ENCODE measurements around the gene TWIST2. TPM values are rescaled to one million over a fixed set of nuclear protein-coding genes. Genes with fewer than 3 reads are reported as not detected.

Gene TWIST2
- total RNA-seq, 1 experiment from 2014 or later = 0.22 TPM

- Mint-ChIP-seq H3K4me1 (no peaks in the 10 kb centered on the region), H3K36me3 (ENCODE audit: insufficient read depth in 1 of 3, low read depth in 3 of 3) (peaks cover 4 to 14% (median 11%) of the 10 kb centered on the region in 3 experiments; a peak in 5 of 7 replicates), H3K4me3 (no peak overlapping the region), H3K9me3 (peaks cover 43 to 50% of the 10 kb centered on the region in 2 experiments), H3K27ac (no peak overlapping the region), H3K27me3 (ENCODE audit: low read depth) (peaks cover 48% of the 10 kb centered on the region)
- H3K14ac ChIP-seq (ENCODE audit: insufficient read depth, low read length) = no peak overlapping the region
- no peak overlapping the region for H2BK5ac ChIP-seq (ENCODE audit: insufficient read length, low read length)
- H3K23ac ChIP-seq (ENCODE audit: insufficient read length, low read depth, low read length) = no peak overlapping the region
- H4K91ac ChIP-seq (ENCODE audit: insufficient read length, low read depth, low read length) = no peak overlapping the region
- no peak overlapping the region for H3T11ph ChIP-seq (ENCODE audit: low read length)
- H2BK20ac ChIP-seq (ENCODE audit: low read depth, low read length, poor library complexity, severe bottlenecking) = no peak overlapping the region
- no peak overlapping the region for H2BK120ac ChIP-seq (ENCODE audit: low read depth, low read length, poor library complexity, severe bottlenecking)
- no peaks in the 10 kb centered on the region for H3K4me1 ChIP-seq (ENCODE audit: insufficient read depth, low read length)
- no peak overlapping the region for H3K9ac ChIP-seq (ENCODE audit: extremely low read depth, insufficient read length, low read length)
- H3K23me2 ChIP-seq (ENCODE audit: insufficient read length, low read depth, low read length, poor library complexity, severe bottlenecking) = no peaks in the 10 kb centered on the region
- no peak overlapping the region for H2BK15ac ChIP-seq (ENCODE audit: low read depth, low read length)
- no peak overlapping the region for H3K18ac ChIP-seq (ENCODE audit: insufficient read length, low read depth, low read length)
- no peaks in the 10 kb centered on the region for H3K79me2 ChIP-seq (ENCODE audit: insufficient read depth, low read length)
- H4K8ac ChIP-seq (replicated peaks; ENCODE audit: insufficient read length, low read depth, low read length) = no peak overlapping the region
- H3K27ac ChIP-seq (ENCODE audit: insufficient read length, low read depth, low read length) = no peak overlapping the region
- H4K5ac ChIP-seq (ENCODE audit: insufficient read length, low read depth, low read length) = no peak overlapping the region
- no peak overlapping the region for H2AK5ac ChIP-seq (ENCODE audit: insufficient read length, low read length)
- DNase-seq = no peak
- no CpG with 5 or more reads among the region's 1 CpG for WGBS (ENCODE audit: extremely low coverage, insufficient read length, low lambda C conversion rate)
- H2BK12ac ChIP-seq (ENCODE audit: insufficient read length, low read depth, low read length) = no peak overlapping the region
- H3K79me1 ChIP-seq (ENCODE audit: insufficient read depth, low read depth, low read length, poor library complexity, severe bottlenecking) = no peaks in the 10 kb centered on the region
- no peak overlapping the region for H3K56ac ChIP-seq (ENCODE audit: insufficient read length, low read depth, low read length)
- H3K4me2 ChIP-seq (ENCODE audit: insufficient read depth, insufficient read length, low read length) = no peak overlapping the region
- TF ChIP-seq, protein P1, sequence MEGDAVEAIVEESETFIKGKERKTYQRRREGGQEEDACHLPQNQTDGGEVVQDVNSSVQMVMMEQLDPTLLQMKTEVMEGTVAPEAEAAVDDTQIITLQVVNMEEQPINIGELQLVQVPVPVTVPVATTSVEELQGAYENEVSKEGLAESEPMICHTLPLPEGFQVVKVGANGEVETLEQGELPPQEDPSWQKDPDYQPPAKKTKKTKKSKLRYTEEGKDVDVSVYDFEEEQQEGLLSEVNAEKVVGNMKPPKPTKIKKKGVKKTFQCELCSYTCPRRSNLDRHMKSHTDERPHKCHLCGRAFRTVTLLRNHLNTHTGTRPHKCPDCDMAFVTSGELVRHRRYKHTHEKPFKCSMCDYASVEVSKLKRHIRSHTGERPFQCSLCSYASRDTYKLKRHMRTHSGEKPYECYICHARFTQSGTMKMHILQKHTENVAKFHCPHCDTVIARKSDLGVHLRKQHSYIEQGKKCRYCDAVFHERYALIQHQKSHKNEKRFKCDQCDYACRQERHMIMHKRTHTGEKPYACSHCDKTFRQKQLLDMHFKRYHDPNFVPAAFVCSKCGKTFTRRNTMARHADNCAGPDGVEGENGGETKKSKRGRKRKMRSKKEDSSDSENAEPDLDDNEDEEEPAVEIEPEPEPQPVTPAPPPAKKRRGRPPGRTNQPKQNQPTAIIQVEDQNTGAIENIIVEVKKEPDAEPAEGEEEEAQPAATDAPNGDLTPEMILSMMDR (conservative IDR thresholded peaks at IDR 0.05) = no peak
- H3K27me3 ChIP-seq (ENCODE audit: insufficient read depth, low read length) = no peaks in the 10 kb centered on the region
- H3K9me3 ChIP-seq (ENCODE audit: control insufficient read depth, low read depth, low read length) = no peaks in the 10 kb centered on the region
- H2AFZ ChIP-seq (ENCODE audit: low read length) = no peak overlapping the region
- H4K20me1 ChIP-seq (ENCODE audit: control insufficient read depth, insufficient read depth, insufficient read length) = no peaks in the 10 kb centered on the region
- no peak overlapping the region for H3K4ac ChIP-seq (ENCODE audit: low read depth, low read length)
Measured at GRCh38 chr2:238808761-238809160, 39.1 kb upstream of the TWIST2 start.

Measured in H9 (cell line).